GM15510 (cell line): ENCODE results near the gene TMCC1.

ENCODE experiments used
- POLR2A ChIP-seq: IDR thresholded peaks from 3 replicates; pipeline ENCODE4 v1.6.1; 2011; ENCODE audit warnings: borderline replicate concordance; ENCODE audit not compliant: insufficient read length; ENCODE audit errors: extremely low read depth

TMCC1 gene

DNA sequence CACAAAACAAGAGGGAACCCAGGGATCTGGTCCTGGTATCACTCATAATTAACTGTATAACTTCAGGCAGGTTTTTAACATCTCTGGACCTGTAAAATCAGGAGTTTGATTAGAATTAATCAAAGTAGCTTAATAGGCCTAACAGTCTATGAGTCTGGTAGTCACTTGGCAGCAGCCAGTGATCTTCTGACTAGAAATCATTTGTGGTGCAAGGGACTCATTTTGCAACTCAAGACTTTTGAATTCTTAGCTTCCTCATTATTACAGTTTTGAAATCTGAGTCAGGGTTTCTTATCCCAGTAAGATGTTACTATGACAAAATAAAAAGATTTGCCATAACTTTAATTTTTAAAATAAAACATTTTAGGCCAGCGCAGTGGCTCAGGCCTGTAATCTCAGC is 70.8 kb downstream of the TMCC1 start:
- TF ChIP-seq POLR2A: no peak

DNA sequence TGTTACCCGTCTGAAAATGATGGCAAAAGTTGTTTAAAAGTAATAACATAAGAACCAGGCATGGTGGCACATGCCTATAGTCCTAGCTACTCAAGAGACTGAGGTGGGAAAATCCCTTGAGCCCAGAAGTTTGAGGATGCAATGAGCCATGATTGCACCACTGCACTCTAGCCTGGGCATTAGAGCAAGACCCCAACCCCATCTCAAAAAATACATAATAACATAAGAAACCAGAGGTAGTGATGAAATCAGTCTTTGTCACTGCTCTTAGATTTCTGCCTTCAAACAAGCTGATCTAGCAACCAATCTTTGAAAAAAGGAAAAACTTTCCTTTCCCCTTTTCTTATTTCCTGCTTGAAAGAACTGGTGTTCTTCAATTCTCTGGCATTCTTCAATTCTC is 71.3 kb downstream of the TMCC1 start:
- TF ChIP-seq POLR2A: no peak

DNA sequence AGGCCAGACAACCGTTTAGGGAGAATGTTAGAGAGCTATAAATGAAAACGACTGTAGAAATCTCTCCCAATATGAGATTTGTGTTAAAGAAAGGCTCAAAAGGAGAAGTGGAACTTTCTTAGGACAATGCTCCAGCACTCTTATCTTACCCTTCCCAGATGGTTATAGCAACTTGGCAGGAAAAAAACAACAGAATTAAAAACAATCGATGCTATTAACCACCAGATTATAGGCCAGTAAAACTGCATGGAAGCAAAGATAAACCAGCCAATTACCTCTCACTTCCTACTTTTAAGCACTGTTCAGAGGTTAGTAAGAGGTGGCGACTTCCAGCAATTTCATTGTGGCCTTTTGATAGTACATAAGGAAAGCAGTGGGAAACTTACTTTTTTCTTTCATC is 72.9 kb downstream of the TMCC1 start:
- no peak for TF ChIP-seq POLR2A

DNA sequence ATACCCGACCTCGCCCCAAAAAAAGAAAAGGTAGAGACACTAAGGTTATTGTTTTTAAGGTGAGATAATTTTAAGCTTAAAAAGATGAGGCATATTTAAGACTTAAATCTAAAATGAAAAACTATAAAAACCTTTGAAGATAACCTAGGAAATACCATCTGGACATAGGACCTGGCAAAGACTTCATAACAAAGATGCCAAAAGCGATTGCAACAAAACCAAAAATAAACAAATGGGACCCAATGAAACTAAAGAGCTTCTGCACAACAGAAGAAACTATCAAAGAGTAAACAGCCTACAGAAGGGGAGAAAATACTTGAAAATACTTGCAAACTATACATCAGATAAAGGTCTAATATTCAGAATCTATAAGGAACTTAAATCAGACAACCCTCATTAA is 80.9 kb downstream of the TMCC1 start:
- TF ChIP-seq POLR2A: no peak

DNA sequence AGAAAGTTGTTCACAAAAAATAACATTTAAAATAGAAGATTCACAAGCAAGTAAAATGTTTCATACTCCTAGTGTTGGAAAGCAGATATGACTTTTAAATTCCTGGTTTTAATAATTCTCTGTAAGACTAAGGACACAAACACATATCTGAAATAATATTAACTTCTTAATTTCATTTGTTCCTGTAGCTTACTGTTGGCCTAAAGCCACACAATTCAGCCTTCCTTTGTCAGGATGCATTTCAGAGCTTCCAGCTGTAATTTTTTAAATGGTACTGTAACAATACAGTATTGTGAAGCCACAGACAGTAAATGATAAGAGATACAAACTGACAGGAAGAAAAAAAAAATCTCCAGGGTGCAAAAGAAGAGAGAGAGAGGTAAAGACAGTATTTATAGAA is 84.2 kb downstream of the TMCC1 start:
- TF ChIP-seq POLR2A: no peak

DNA sequence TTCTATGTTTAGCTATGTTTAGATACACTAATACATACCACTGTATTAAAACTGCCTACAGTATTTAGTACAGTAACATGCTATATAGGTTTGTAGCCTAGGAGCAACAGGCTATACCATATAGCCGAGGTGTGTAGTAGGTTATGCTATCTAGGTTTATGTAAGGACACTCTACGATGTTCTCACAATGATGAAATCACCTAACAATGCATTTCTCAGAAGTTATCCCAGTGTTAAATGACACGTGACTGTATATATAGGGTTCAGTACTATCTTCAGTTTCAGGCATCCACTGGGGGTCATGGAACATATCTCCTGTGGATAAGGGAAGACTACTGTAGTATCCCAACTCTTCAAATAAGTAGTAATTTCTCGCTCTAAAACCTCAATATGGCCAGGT is 97.4 kb downstream of the TMCC1 start:
- TF ChIP-seq POLR2A: no peak

DNA sequence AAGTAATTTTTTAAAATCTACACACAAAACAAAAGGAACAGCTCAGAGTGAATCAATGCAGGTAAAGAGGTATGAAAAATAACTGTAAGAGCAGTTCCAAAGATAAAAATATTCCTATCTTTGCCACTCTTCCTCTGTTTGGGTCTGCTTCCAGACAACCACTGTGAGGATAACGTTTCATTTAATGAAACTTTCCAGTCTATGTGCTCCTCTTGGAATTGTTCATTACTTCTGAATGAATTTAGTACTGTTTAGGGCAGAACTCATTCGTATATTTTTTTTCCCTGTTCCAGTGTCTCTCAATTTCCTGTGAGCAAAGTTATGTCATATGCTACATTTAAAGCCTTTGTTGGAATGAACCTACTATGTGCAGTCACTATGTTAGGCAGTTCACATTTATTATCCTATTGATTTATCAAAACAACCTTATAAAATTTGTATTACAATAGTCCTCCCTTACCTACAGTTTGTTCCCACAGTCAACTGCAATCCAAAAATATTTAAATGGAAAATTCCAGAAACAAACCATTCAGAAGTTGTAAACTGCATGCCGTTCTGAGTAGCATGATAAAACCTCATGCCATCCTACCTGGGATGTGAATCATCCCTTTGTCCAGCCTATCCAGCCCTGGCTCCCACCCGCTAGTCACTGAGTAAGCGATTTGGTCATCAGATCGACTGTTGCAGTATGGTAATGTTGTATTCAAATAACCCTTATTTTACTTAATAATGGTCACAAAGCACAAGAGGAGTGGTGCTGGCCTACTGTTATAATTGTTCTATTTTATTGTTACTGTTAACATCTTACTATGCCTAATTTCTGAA is 98.1 kb downstream of the TMCC1 start:
- TF ChIP-seq POLR2A: no peak

DNA sequence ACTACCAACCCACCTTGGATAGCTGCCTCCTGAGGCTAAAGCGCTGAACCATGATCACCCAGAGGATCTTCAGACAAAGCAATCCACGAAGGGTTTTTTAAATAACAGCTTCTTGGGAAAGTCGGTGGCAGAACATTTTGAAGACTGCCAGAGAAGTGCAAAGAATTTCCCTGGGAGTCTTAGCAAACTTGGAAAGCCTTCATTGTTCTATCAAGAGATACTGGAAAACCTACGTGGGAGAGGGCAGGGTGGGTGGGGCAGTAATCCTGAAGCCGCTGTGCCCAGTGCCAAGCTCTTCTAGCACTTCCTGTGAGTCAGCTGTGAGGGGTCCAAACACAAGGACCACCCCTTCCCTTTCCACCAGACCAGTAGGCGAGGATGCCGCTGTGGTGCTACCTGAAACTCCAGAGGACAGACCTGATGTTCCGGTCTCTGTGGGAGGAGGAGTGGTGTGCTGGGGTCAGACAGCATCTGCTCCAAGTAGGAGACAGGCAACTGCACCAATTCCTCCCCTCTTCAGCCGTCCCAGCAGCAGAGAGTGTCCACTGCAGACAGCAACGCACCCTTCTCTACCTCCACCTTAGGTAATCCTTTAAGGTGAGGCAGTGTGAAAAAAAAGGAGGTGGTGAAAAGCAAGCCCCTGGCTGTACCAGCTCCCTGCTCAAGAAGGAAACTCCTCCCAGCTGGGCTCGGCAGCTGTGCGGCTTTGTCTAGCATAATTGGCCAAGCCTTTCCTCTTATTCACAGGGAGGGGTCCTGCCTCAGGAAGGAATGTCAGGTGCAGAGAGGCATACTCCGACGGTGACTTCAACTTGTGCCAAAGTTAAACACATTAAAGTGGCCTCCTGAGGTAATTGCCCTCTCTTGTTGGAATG is 99.0 kb downstream of the TMCC1 start:
- TF ChIP-seq POLR2A: no peak

DNA sequence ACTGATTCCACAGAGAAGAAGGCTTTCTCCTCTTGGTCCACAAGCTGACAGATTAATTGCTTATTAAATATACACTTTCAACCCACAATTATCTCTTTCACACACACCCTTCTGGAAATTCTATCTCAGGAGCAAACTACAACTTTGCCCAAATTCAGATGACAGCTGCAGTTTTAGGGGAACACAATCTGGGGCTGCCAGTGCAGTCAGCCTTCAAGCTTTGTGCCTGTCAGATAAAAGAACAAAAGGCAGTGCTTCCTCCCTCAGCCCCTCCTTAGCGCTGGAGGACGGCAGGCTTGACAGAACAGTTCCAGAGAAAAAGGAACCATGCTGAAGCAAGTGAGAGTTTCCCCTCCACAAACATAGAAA is 99.6 kb downstream of the TMCC1 start:
- no peak for TF ChIP-seq POLR2A

DNA sequence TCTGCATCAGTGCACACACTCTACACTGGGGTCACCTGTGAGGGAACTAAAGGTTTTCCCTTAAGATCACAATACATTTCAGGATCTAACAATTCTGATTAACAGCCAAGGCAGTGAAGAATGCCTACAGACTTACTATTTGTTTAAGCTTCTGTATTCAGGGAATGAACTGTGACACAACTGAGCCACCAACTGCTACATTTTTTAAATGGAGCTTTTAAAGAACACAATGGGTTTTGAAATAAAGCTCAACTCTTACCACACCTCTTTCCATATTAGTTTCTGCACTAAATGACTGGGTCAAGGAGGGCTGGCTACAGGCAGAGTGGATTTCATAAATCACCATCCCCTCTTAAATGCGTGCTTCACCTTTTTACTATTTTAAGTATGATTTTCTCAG is 100.2 kb downstream of the TMCC1 start:
- no peak for TF ChIP-seq POLR2A

DNA sequence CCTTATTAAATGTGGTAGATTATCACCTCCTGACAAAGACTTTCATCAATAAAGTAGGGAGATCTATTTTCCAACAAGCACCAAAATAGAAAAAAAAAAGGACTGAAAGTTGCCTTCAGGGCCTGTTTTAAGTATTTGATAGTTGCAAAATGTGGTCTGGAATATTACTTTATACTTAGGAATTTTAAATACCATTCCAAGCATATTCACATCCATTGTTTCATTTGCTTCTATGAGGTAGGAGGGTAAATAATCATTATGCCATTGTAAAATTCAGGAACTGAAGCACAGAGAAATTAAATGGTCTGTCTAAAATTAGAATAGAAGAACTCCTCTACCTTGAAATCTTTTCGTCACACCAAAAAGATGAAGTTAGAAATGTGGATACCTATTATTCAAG is 110.0 kb downstream of the TMCC1 start:
- no peak for TF ChIP-seq POLR2A

DNA sequence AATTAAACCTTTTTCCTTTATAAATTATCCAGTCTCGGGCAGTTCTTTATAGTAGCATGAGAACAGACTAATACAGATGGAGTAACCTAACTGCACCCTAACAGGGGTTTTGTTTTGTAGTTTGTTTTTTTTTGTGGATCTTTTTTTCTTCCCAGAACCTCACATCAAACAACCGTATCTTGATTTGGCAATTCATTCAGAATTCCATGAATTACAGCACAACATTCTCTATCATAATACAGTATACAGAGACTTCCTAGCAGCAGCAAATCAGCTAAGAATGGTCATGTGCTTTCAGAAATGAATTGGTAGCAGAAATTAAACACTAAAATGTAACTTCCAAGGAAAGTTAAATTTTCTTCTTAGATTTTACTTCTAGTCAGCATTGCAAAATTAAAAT is 114.6 kb downstream of the TMCC1 start:
- no peak for TF ChIP-seq POLR2A

DNA sequence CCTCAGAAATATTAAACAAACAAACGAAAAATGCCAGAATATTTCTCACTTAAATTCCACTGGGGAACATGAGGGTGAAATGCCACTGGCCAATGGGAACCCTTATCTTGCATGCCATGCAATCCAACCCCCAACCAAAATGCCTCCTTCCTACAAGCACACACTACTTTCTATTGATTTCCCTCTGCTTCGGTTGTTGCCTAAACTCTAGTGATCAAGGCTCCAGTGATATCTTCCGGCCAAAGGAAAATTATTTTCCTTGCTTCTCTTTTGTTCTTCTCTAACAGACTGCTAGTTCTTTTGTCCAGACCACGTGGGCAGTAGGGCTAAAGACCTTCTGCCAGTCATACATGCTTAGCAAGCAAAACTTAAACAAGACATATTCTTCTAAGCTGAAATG is 115.7 kb downstream of the TMCC1 start:
- no peak for TF ChIP-seq POLR2A

DNA sequence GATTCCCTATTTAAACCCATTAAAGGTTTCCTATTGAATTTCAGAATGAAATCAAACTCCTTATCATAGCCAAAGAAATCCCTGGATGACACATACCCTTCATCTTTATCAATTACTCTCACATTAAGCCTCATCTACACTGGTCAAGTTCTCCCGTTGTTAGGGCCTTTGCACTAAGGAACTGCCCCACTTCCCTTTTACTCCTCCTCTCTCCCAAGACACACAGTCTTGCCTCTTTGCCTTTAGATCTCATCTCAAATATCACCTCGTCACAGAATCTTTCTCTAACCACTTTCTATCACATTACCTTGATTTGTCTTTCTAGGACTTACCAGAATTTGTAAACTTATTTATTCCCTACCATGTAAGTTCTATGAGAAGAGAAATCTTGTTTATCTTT is 117.6 kb downstream of the TMCC1 start:
- TF ChIP-seq POLR2A: no peak

DNA sequence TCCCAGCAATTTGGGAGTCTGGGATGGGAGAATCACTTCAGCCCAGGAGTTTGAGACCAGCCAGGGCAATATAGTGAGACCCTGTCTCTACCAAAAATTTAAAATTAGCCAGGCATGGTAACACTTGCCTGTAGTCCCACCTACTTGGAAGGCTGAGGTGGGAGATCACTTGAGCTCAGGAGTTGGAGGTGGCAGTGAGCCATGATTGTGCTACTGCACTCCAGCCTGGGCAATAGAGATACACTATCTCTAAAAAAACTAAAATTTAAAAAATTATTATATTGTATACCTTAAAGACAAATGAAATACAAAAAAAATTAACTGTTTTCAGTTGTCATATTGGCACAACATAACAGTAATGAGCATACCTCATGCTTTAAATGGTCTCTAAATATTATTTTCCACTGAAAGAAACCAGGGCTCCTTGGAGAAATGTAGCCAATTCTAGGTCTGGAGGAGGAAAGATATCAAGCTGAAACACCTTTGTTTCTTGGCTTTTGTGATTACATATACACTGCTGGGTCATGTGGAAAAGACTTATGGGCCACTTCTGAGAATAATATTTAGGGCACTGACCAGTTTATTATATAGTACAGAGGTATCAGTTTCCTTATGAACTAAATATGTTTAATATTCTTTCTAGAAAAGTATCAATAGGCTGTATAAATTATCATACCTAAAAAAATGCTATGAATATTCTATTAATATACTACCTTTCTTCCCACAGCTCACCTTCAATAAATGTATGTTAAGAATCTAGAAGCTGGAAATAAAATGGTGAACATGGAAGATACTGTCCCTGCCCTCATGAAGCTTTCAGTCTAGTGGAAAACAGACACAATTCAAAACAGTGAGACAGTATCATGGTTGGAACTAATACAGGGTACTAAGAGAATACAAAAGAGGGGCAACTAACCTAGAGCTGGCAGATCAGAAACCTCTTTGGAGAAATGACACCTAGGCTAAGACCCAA is 119.5 kb downstream of the TMCC1 start:
- no peak for TF ChIP-seq POLR2A
